ENCODE measurements around the gene NRF1.
A peak's percentile ranks its signal among the peaks of the same experiment; 100 is the strongest.
"Not testable (repeated sequence)": the region's sequence is repeated elsewhere in the genome, so short reads cannot be mapped to it uniquely, and the experiment has no call there.

The NRF1 gene

GRCh38 chr7:129655811-129656210 lies 44.3 kb downstream of the NRF1 start:
- H3K27ac Mint-ChIP-seq, result no peak overlapping the region
- H3K27me3 Mint-ChIP-seq, result no peaks in the 10 kb centered on the region
- no peaks in the 10 kb centered on the region for H3K9me3 Mint-ChIP-seq
- no peak overlapping the region for H3K4me3 Mint-ChIP-seq
- peaks cover 48% of the 10 kb centered on the region for H3K4me1 Mint-ChIP-seq
- H3K36me3 Mint-ChIP-seq, result peaks cover 38% of the 10 kb centered on the region

DNA sequence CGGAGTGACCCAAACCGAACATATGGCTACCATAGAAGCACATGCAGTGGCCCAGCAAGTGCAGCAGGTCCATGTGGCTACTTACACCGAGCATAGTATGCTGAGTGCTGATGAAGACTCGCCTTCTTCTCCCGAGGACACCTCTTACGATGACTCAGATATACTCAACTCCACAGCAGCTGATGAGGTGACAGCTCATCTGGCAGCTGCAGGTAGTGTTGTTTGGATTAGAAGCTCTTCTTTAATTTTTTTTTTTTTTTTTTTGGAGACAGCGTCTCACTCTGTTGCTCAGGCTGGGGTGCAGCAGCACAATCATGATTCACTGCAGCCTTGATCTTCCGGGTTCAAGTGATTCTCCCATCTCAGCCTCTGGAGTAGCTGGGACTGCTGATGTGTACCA lies 45.8 kb downstream of the NRF1 start:
- no peak overlapping the region for H3K4me3 Mint-ChIP-seq
- H3K4me1 Mint-ChIP-seq, result peaks cover 49% of the 10 kb centered on the region
- H3K27me3 Mint-ChIP-seq, result no peaks in the 10 kb centered on the region
- no peaks in the 10 kb centered on the region for H3K9me3 Mint-ChIP-seq
- H3K27ac Mint-ChIP-seq, result no peak overlapping the region
- peaks cover 46% of the 10 kb centered on the region for H3K36me3 Mint-ChIP-seq

DNA sequence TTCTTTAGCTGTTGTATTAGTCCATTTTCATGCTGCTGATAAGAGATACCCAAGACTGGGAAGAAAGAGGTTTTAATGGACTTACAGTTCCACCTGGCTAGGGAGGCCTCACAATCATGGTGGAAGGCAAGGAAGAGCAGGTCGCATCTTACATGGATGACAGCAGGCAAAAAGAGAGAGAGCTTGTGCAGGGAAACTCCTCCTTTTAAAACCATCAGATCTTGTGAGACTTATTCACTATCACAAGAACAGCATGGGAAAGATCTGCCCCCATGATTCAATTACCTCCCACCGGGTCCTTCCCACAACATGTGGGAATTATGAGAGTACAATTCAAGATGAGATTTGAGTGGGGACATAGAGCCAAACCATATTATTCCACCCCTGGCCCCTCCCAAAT lies 48.4 kb downstream of the NRF1 start:
- H3K9me3 Mint-ChIP-seq, H3K27ac Mint-ChIP-seq, H3K4me3 Mint-ChIP-seq, H3K27me3 Mint-ChIP-seq: not testable (repeated sequence)
- peaks cover 44% of the 10 kb centered on the region for H3K36me3 Mint-ChIP-seq
- H3K4me1 Mint-ChIP-seq, result peaks cover 36% of the 10 kb centered on the region

DNA sequence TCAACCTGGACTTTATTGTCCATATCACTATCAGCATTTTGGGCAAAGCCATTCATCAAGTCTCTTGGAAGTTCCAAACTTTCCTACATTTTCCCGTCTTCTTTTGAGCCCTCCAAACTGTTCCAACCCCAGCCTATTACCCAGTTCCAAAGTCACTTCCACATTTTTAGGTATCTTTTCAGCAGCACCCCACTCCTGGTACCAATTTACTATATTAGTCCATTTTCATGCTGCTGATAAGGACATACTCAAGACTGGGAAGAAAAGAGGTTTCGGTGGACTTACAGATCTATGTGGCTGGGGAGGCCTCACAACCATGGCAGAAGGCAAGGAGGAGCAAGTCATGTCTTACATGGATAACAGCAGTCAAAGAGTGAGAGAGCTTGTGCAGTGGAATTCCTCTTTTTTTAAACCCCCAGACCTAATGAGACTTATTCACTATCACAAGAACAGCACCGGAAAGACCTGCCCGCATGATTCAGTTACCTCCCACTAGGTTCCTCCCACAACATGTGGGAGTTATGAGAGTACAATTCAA lies 50.2 kb downstream of the NRF1 start:
- no peaks in the 10 kb centered on the region for H3K9me3 Mint-ChIP-seq
- H3K4me3 Mint-ChIP-seq, result no peak overlapping the region
- H3K27me3 Mint-ChIP-seq, result no peaks in the 10 kb centered on the region
- H3K36me3 Mint-ChIP-seq, result peaks cover 40% of the 10 kb centered on the region
- peaks cover 24% of the 10 kb centered on the region for H3K4me1 Mint-ChIP-seq
- H3K27ac Mint-ChIP-seq, result no peak overlapping the region

DNA sequence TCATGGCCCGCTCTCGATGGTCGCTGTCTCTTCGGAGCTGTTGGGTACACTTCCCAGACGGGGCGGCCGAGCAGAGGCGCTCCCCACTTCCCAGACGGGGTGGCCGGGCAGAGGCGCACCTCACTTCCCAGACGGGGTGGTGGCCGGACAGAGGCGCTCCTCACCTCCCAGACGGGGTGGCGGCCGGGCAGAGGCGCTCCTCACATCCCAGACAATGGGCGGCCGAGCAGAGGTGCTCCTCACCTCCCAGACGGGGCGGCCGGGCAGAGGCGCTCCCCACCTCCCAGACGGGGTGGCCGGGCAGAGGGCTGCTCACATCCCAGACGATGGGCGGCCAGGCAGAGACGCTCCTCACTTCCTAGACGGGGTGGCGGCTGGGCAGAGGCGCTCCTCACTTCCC lies 51.7 kb downstream of the NRF1 start:
- H3K4me3 Mint-ChIP-seq, H3K27me3 Mint-ChIP-seq, H3K27ac Mint-ChIP-seq, H3K9me3 Mint-ChIP-seq: not testable (repeated sequence)
- peaks cover 33% of the 10 kb centered on the region for H3K36me3 Mint-ChIP-seq
- H3K4me1 Mint-ChIP-seq, result peaks cover 18% of the 10 kb centered on the region

DNA sequence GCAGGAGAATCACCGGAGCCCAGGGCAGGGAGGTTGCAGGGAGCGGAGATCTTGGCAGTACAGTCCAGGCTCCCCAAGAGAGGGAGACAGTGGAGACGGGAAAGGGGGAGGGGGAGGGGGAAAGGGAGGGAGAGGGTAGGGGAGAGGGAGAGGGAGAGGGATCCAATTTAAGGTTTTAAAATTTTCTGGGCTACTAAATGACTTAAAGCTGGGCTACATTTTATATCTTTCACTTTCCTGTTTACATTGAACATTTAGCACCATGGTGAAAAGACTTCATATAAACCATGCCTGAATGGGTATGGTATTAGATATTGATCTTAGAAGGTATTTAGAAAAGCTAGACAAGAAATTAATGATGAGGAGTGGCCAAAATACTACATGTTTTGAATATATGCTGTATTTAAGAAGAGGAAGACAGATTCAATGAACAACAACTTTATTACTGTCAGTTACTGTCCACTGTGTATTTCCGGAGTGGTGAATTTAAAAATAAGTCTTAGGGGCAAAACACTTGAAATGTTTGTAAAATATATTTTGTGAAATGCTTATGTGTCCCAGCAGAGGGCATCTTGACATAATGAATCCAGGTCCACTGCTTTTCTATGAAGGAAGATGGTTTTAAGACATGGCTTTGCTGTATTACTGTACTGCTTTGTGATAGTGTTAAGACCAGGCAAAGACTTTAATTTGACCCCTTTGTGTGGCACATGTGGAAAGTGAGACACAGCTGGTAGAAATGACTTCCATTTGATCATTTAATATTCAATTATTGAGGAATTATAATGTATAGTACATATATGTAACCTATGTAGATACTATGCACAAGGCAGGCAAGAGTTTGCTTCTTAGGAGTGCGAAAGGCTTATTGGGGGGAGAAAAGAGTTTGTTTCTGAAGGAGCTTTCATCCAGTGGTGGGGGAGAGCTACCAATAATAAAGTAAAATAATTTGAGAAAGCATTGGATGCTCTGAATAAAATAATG lies 52.8 kb downstream of the NRF1 start:
- H3K27me3 Mint-ChIP-seq, result no peaks in the 10 kb centered on the region
- no peaks in the 10 kb centered on the region for H3K9me3 Mint-ChIP-seq
- peaks cover 18% of the 10 kb centered on the region for H3K4me1 Mint-ChIP-seq
- H3K27ac Mint-ChIP-seq, result peak overlapping the region; percentile 41
- no peak overlapping the region for H3K4me3 Mint-ChIP-seq
- H3K36me3 Mint-ChIP-seq, result peaks cover 29% of the 10 kb centered on the region

GRCh38 chr7:129665013-129665401 lies 53.5 kb downstream of the NRF1 start:
- Mint-ChIP-seq H3K27ac (no peak overlapping the region), H3K36me3 (peaks cover 22% of the 10 kb centered on the region), H3K9me3 (no peaks in the 10 kb centered on the region), H3K27me3 (no peaks in the 10 kb centered on the region), H3K4me3 (no peak overlapping the region), H3K4me1 (peaks cover 18% of the 10 kb centered on the region)

DNA sequence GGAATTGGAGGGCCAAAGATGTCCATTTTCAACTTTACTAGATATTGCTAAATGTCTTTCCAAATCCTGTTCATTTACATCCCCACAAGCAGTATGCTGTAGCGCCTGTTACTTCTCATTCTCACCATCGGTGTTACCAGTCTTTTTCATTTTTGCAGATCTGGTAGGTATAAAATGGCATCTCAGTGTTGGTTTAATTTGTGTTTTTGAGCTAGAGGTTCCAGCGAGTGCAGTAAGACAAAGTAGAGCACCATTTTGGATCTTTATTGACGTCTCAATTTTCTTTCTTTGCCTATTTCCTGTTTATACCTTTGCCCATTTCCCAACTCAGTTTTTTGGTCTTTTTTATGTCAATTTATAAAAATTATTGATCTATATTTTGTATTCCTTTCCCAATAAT lies 55.6 kb downstream of the NRF1 start:
- Mint-ChIP-seq H3K4me1 (peaks cover 12% of the 10 kb centered on the region), H3K9me3 (no peaks in the 10 kb centered on the region), H3K27me3 (no peaks in the 10 kb centered on the region), H3K4me3 (no peak overlapping the region), H3K27ac (no peak overlapping the region), H3K36me3 (peaks cover 6% of the 10 kb centered on the region)

- no peaks in the 10 kb centered on the region for H3K27me3 Mint-ChIP-seq
Measured at GRCh38 chr7:129667551-129667950, 56.0 kb downstream of the NRF1 start.

GRCh38 chr7:129669901-129670300 lies 58.4 kb downstream of the NRF1 start:
- H3K9me3 Mint-ChIP-seq, result peaks cover 2% of the 10 kb centered on the region
- no peak overlapping the region for H3K27ac Mint-ChIP-seq
- H3K27me3 Mint-ChIP-seq, result no peaks in the 10 kb centered on the region
- H3K4me3 Mint-ChIP-seq, result no peak overlapping the region
- peaks cover 2% of the 10 kb centered on the region for H3K4me1 Mint-ChIP-seq
- H3K36me3 Mint-ChIP-seq, result peaks cover 3% of the 10 kb centered on the region

More at GRCh38 chr7:129667551-129667950, 56.0 kb downstream of the NRF1 start:
- no peaks in the 10 kb centered on the region for H3K9me3 Mint-ChIP-seq
- no peak overlapping the region for H3K4me3 Mint-ChIP-seq
- no peak overlapping the region for H3K27ac Mint-ChIP-seq
- H3K4me1 Mint-ChIP-seq, result peaks cover 11% of the 10 kb centered on the region
- H3K36me3 Mint-ChIP-seq, result peaks cover 4% of the 10 kb centered on the region

DNA sequence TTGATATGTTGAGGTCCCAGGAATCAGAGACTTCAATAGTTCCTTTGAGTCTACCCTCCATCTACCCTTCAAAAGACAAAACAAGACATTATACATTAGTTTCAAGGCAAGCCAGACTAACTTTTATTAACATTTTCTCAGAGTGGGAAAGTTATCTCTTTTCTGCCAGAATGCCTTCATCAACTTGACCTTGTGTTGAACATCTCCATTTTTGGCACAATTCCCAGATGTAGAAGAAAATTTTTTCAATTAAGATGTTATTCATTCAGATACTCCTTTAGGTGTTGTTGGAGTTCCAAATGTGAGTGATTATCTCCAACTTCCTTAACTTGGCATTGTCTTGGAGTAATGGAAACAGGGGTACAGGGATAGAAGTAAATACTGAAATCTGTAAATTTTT lies 59.1 kb downstream of the NRF1 start:
- Mint-ChIP-seq H3K36me3 (peaks cover 9% of the 10 kb centered on the region), H3K27ac (no peak overlapping the region), H3K9me3 (peaks cover 8% of the 10 kb centered on the region), H3K4me1 (no peaks in the 10 kb centered on the region), H3K27me3 (no peaks in the 10 kb centered on the region), H3K4me3 (no peak overlapping the region)

DNA sequence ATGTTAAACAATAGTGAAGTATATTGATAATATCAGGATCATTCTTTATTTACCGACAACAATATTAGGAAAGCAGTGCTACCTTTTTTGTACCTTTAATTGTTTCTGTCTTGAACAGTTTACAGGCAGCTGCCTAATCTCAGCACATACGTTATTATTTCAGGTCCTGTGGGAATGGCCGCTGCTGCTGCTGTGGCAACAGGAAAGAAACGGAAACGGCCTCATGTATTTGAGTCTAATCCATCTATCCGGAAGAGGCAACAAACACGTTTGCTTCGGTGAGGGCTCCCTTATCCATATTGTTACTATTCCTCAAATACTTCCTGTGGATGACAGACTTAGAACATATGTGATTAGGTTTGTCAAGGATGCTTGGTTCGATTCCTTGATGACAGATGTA lies 59.7 kb downstream of the NRF1 start:
- Mint-ChIP-seq H3K4me3 (no peak overlapping the region), H3K27ac (no peak overlapping the region), H3K4me1 (no peaks in the 10 kb centered on the region), H3K27me3 (no peaks in the 10 kb centered on the region), H3K36me3 (peaks cover 11% of the 10 kb centered on the region), H3K9me3 (peaks cover 8% of the 10 kb centered on the region)

DNA sequence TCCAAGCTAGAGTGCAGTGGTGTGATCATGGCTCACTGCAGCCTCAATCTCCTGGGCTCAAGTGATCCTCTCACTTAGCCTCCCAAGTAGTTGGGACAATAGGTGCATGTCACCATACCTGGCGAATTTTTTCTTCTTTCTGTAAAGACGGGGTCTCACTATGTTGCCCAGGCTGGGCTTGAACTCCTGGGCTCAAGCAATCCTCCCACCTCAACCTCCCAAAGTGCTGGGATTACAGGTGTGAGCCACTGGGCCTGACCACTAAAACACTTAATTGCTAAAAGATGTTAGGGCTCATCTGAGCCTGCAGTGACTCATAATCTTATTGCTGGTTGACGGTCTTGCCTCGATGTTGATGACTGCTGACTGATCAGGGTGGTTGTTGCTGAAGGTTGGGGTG lies 63.0 kb downstream of the NRF1 start:
- H3K27me3 Mint-ChIP-seq, H3K4me3 Mint-ChIP-seq, H3K4me1 Mint-ChIP-seq, H3K27ac Mint-ChIP-seq, H3K9me3 Mint-ChIP-seq: not testable (repeated sequence)
- peaks cover 19% of the 10 kb centered on the region for H3K36me3 Mint-ChIP-seq

GRCh38 chr7:129675521-129675920 lies 64.0 kb downstream of the NRF1 start:
- Mint-ChIP-seq H3K36me3 (peaks cover 21% of the 10 kb centered on the region), H3K4me3 (no peak overlapping the region), H3K27me3 (no peaks in the 10 kb centered on the region), H3K27ac (no peak overlapping the region), H3K4me1 (no peaks in the 10 kb centered on the region), H3K9me3 (peaks cover 8% of the 10 kb centered on the region)

DNA sequence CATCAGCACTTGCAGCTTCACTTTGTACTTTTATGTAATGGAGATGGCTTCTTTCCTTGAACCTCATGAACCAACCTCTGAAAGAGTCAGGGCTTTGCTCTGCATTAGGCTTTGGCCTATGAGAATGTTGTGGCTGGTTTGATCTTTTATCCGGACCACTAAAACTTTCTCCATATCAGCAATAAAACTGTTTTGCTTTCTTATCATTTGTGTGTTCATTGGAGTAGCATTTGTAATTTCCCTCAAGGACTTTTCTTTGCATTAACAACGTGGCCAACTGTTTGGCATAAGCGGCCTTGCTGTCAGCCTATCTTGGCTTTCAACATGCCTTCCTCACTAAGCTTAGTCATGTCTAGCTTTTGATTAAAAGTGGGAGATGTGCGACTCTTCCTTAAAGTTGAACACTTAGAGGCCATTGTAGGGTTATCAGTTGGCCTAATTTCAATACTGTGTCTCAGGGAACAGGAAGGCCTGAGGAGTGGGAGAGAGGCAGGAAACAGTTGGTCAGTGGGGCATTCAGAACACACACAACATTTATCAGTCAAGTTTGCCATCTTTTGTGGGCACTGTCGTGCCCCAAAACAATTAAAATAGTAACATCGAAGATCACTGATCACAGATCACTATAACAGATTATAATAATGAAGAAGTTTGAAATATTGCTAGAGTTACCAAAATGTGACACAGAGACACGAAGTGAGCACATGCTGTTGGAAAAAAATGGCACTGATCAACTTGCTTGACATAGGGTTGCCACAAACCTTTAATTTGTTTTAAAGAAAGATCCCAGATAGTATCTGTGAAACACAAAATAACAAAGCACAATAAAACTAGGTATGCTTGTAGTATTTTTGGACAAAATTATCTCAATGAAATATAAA lies 64.7 kb downstream of the NRF1 start:
- no peak overlapping the region for H3K4me3 Mint-ChIP-seq
- H3K4me1 Mint-ChIP-seq, result no peaks in the 10 kb centered on the region
- H3K9me3 Mint-ChIP-seq, result peaks cover 8% of the 10 kb centered on the region
- no peak overlapping the region for H3K27ac Mint-ChIP-seq
- peaks cover 24% of the 10 kb centered on the region for H3K36me3 Mint-ChIP-seq
- no peaks in the 10 kb centered on the region for H3K27me3 Mint-ChIP-seq

DNA sequence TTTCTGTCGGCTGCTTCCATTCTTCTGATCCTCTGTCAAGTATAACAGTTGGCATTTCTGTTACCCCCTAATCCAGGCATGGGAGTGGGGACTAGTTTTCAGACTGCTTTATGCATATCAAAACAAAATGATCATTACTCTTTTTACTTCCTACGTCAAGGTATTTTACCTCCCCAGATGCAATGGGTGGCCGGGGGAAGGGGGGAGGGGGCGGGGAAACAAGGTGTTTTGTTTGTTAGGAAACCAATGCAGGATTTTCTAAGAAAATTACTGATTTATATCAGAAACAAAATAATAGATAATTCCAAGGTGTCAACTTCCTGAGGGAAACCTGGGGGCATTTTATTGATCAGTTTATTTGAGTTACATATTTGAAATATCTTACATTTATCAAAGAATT lies 66.3 kb downstream of the NRF1 start:
- Mint-ChIP-seq H3K4me3 (no peak overlapping the region), H3K27ac (no peak overlapping the region), H3K27me3 (no peaks in the 10 kb centered on the region)

More for the DNA sequence above, 66.3 kb downstream of the NRF1 start:
- peaks cover 8% of the 10 kb centered on the region for H3K9me3 Mint-ChIP-seq
- H3K4me1 Mint-ChIP-seq, result no peaks in the 10 kb centered on the region
- peaks cover 24% of the 10 kb centered on the region for H3K36me3 Mint-ChIP-seq

Data from activated naive CD4-positive, alpha-beta T cell treated with anti-CD3 and anti-CD28 coated beads, Interleukin-2, amount 50 U/mL, for 24 hours (primary cell).